Cardiac fibroblast (primary cell): ENCODE results near the gene DAPK2.

Source experiments
- DNase-seq, 2 donors: peaks; one replicate each; pipeline versions ENCODE4 v3.0.0 to v3.0.0-alpha.2; 2010; ENCODE audit warnings: low read depth in 2 of 2
- H3K4me3 ChIP-seq, 2 donors: replicated peaks in 1 of 2; 1 replicate in 1 of 2; 2 replicates in 1 of 2; pipeline ENCODE4 v1.5.1; 2011; ENCODE audit warnings: low read depth in 2 of 2, low read length in 2 of 2, mild to moderate bottlenecking in 2 of 2, moderate library complexity in 1 of 2
- TF ChIP-seq, protein P1 (sequence below): IDR thresholded peaks from one replicate; pipeline ENCODE4 v1.5.1; 2011; ENCODE audit warnings: low read depth, mild to moderate bottlenecking, low read length, inconsistent platforms

Gene DAPK2

DNA sequence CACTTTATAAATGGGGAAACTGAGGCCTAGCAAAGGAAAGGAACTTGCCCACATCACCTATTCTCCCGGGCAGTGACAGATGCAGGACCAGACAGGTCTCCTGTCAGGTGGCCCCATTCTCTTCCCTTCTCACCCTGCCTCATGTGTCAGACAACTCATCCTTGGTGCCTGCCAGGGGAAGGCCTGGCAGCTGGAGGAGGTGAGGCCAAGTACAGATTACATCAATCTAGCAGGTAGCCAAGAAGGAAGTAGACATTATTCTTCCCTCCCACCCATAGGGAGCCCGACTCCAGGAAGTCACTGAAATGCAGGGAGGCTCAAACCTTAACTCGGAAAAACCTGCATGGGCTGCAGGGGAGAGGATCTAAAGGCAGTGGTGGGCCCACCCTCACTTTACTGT, 39.6 kb downstream of the DAPK2 start:
- TF ChIP-seq, protein P1, sequence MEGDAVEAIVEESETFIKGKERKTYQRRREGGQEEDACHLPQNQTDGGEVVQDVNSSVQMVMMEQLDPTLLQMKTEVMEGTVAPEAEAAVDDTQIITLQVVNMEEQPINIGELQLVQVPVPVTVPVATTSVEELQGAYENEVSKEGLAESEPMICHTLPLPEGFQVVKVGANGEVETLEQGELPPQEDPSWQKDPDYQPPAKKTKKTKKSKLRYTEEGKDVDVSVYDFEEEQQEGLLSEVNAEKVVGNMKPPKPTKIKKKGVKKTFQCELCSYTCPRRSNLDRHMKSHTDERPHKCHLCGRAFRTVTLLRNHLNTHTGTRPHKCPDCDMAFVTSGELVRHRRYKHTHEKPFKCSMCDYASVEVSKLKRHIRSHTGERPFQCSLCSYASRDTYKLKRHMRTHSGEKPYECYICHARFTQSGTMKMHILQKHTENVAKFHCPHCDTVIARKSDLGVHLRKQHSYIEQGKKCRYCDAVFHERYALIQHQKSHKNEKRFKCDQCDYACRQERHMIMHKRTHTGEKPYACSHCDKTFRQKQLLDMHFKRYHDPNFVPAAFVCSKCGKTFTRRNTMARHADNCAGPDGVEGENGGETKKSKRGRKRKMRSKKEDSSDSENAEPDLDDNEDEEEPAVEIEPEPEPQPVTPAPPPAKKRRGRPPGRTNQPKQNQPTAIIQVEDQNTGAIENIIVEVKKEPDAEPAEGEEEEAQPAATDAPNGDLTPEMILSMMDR: no peak
- no peak overlapping the region for H3K4me3 ChIP-seq
- no peak for DNase-seq

DNA sequence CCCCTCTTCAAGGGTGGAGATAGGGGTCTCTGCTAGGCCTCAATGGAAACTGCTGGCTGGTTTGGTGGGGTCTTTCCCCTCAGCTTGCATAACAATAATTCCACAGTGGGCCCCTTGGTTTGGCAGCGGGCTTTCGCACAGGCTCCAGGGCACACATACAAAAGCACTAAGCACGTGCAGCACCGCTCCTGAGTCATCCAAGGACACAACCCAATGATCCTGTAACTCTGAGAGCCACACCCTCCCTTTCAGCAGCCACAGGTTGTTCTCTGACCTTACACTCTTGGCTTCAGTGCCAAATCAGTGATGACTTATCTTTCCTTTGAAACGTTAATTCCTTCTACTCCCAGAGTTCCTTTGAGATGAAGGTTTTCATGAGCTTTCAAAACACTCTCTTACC, 41.7 kb downstream of the DAPK2 start:
- H3K4me3 ChIP-seq: no peak overlapping the region
- TF ChIP-seq, protein P1: no peak
- DNase-seq: peak; percentile 26 to 39

DNA sequence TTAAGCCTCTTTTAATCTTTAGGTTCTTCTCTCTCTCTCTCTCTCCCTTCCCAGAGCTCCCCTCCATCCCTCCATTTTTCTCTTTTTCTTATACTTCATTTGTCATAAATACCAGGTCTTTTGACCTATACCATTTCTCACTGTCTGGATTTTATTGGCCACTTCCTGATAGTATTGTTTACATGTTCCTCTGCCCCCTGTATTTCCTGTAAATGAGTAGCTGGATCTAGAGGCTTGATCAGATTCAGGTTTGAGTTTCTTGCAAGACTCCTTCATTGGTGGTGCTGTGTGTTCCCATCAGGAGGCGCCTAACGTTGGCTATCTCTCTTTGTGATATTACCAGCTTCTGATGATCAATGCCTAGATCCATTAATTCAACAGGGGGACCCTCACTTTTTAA, 42.2 kb downstream of the DAPK2 start:
- H3K4me3 ChIP-seq: no peak overlapping the region
- DNase-seq: no peak
- TF ChIP-seq, protein P1: no peak

DNA sequence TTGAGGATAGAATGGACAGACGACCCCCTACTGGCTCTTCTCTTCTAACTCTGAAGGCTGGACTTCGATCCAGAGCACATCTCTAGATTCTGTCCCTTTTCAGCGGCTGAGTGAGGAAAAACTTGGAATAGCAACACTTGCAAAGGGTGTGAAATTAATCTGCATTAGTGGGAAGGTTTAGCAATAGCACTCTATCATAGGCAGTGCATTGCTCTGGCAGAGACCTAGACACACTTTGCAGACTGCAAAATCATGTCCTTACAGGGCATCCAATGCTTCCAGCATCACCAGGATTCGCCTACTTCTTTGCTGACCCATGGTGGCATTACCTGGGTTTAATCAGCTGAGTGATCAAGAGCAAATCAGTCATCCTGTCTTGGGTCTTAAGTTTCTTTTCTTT, 43.1 kb downstream of the DAPK2 start:
- DNase-seq: no peak
- TF ChIP-seq, protein P1: no peak
- no peak overlapping the region for H3K4me3 ChIP-seq

DNA sequence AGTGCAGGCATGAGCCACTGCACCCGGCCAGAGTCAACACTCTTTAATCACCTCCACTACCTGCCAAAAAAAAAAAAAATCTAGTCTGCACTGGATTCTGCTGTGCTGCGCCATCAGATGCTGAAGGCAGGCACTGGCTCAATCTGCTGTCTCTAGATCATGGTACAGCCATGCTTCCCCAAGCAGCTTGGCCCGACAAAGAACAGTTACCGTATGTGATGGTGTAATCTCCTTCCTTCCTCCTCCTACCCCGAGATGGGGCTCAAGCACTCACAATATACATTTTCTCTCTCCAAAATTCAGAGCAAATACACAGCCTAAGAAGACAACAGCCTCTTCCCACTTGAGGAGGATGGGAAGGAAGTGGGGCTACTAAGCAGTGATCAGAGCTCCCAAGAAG, 45.1 kb downstream of the DAPK2 start:
- H3K4me3 ChIP-seq: no peak overlapping the region
- no peak for DNase-seq

DNA sequence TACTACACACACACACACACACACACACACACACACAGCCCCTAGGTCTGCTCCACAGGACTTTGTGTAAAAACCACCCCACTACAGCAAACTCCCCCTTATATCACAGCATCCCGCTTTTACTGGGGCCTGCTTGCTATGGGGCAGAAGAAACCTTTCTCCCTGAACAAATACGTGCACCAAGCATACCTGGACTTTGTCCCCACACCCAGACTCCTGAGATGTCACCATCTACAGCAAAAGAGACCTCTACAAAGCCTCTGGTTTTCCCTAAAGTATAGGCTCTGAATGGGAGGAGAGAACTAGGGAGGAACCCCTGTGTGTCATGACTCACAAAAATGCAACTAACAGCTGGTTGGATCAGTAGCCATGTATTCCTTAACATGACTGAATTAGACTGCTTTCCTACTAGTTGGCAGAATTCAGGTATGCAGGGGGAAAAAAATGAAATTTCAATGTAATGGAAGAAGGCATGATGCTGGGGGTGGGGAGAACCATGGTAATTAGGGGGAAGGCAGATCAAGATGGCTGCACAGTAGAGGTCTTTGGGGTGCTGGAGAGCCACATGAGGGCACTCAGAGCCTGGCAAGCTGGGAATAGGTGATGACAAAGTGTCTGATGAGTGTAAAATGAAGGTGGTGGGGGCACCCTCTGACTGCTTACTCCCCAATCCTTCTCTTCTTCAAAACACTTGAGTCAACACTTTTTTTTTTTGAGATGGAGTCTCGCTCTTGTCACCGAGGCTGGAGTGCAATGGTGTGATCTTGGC, 45.9 kb downstream of the DAPK2 start:
- no peak overlapping the region for H3K4me3 ChIP-seq
- peak in 1 of 2 donors; percentile 29 for DNase-seq
- TF ChIP-seq, protein P1: no peak

More for the DNA sequence above, 45.1 kb downstream of the DAPK2 start:
- TF ChIP-seq, protein P1: no peak

DNA sequence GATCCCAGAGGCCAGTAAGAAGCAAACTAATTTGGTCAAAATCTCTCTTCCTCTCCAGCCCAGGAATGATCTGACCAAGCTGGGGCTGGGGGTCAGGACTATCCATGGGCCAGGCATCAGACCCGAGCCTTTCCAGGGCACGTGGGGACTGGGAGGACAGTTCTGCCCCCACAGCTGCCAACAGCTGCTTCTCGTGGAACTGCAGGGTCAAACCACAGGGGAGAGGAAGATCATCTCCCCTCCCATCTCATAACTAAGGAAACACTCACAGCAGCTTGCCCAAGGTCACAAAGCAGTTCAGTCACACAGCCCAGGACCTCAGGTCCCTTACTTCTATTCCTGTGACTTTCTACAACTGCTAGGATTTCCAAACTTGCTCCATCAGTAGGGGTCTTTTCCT, 47.1 kb downstream of the DAPK2 start:
- DNase-seq: no peak
- TF ChIP-seq, protein P1: no peak
- H3K4me3 ChIP-seq: no peak overlapping the region
